Activated CD8-positive, alpha-beta memory T cell treated with anti-CD3 and anti-CD28 coated beads, Interleukin-2, amount 10 ng/mL, durations not matched to agents 7 days and 5 days (primary cell): ENCODE results near the gene PDGFD. TPM values are rescaled to one million over a fixed set of nuclear protein-coding genes. Genes with fewer than 3 reads are reported as not detected.

Source experiments
- ATAC-seq: fragments of 150-1000 bp; cut with Tn5 transposase; one replicate; pipeline ENCODE4 v1.10.0; 2021; ENCODE audit warnings: moderate library complexity
- CTCF ChIA-PET: fragments of 350-600 bp; sonication (Branson Sonifier 250); formaldehyde crosslinking; loops from one replicate; lab custom pipeline; 2021; ENCODE audit warnings: antibody characterized with exemption; lab: Charles Lee
- DNase-seq: peaks from one replicate; pipeline ENCODE4 v3.0.0-alpha.2; 2020
- H3K27ac Mint-ChIP-seq: one replicate; pipeline ENCODE4 v1.8.0; 2021; ENCODE audit warnings: mild to moderate bottlenecking, mixed read lengths
- H3K27me3 Mint-ChIP-seq: one replicate; pipeline ENCODE4 v1.8.0; 2021; ENCODE audit warnings: mixed read lengths
- H3K36me3 Mint-ChIP-seq: one replicate; pipeline ENCODE4 v1.8.0; 2021; ENCODE audit warnings: mild to moderate bottlenecking, mixed read lengths
- H3K4me1 Mint-ChIP-seq: one replicate; pipeline ENCODE4 v1.8.0; 2021; ENCODE audit warnings: mixed read lengths
- H3K4me3 Mint-ChIP-seq: one replicate; pipeline ENCODE4 v1.8.0; 2021; ENCODE audit warnings: mild to moderate bottlenecking, moderate library complexity, mixed read lengths
- H3K9me3 Mint-ChIP-seq: one replicate; pipeline ENCODE4 v1.8.0; 2022; ENCODE audit warnings: low read depth, mixed read lengths
- total RNA-seq, 2 experiments: library from RNA; stranded (reverse); gene quantifications; one replicate each; pipeline ENCODE4 v1.2.3, GENCODE V29; 2021

Gene PDGFD
- total RNA-seq, 2 experiments from 2014 or later, result 0.12 to 0.15 TPM

GRCh38 chr11:103867481-103867880 is 296.5 kb downstream of the PDGFD start:
- Mint-ChIP-seq H3K4me3 (no peak overlapping the region), H3K9me3 (no peaks in the 10 kb centered on the region), H3K27ac (no peak overlapping the region), H3K27me3 (no peaks in the 10 kb centered on the region), H3K36me3 (no peaks in the 10 kb centered on the region), H3K4me1 (no peaks in the 10 kb centered on the region)
- CTCF ChIA-PET, result no interaction called here
- DNase-seq, result no peak
- no peak for ATAC-seq

- Mint-ChIP-seq H3K9me3 (no peaks in the 10 kb centered on the region), H3K4me3 (no peak overlapping the region), H3K36me3 (no peaks in the 10 kb centered on the region), H3K27ac (no peak overlapping the region), H3K27me3 (no peaks in the 10 kb centered on the region), H3K4me1 (no peaks in the 10 kb centered on the region)
- ATAC-seq (no peak), DNase-seq (no peak)
- CTCF ChIA-PET, result no interaction called here
Measured at GRCh38 chr11:103863497-103863896, 300.4 kb downstream of the PDGFD start.

GRCh38 chr11:103862802-103863174 is 301.2 kb downstream of the PDGFD start:
- Mint-ChIP-seq H3K36me3 (no peaks in the 10 kb centered on the region), H3K4me1 (no peaks in the 10 kb centered on the region), H3K4me3 (no peak overlapping the region), H3K9me3 (no peaks in the 10 kb centered on the region), H3K27ac (no peak overlapping the region), H3K27me3 (no peaks in the 10 kb centered on the region)
- CTCF ChIA-PET, result no interaction called here
- no peak for DNase-seq
- no peak for ATAC-seq

- no peak overlapping the region for H3K4me3 Mint-ChIP-seq
- H3K9me3 Mint-ChIP-seq, result no peaks in the 10 kb centered on the region
- DNase-seq, result no peak
- no peaks in the 10 kb centered on the region for H3K27me3 Mint-ChIP-seq
- CTCF ChIA-PET, result no interaction called here
- no peaks in the 10 kb centered on the region for H3K36me3 Mint-ChIP-seq
- H3K4me1 Mint-ChIP-seq, result no peaks in the 10 kb centered on the region
- ATAC-seq, result no peak
- H3K27ac Mint-ChIP-seq, result no peak overlapping the region
Measured at GRCh38 chr11:103862094-103862801, 301.7 kb downstream of the PDGFD start.

Other genes starting within 250 kb of the PDGFD start
- not detected for gene DDI1, start 127.5 kb downstream of the PDGFD start, total RNA-seq